Upper lobe of left lung (tissue), 4 donors: ENCODE measurements around the gene C12orf60.

Experiments
- CTCF ChIP-seq, 6 experiments: fragments of 450-650 bp in 4 of 6; fragments of 200-600 bp in 2 of 6; sonication (generic) in 2 of 6; IDR thresholded peaks; one replicate each; pipeline ENCODE4 v1.5.1; 2016 to 2019; ENCODE audit warnings: antibody characterized with exemption in 6 of 6
- EP300 ChIP-seq, 4 donors: sonication (generic); formaldehyde crosslinking; IDR thresholded peaks; one replicate each; pipeline ENCODE4 v1.5.1; 2017; ENCODE audit warnings: antibody characterized with exemption in 4 of 4, control low read depth in 2 of 4
- POLR2AphosphoS5 ChIP-seq, 2 donors: sonication (generic); formaldehyde crosslinking; IDR thresholded peaks; one replicate each; pipeline ENCODE4 v1.5.1; 2017; ENCODE audit warnings: antibody characterized with exemption in 2 of 2

GRCh38 chr12:14854586-14855183, 51.2 kb downstream of the C12orf60 start:
- TF ChIP-seq EP300 (IDR thresholded peaks at IDR 0.05) (no peak), CTCF (IDR thresholded peaks at IDR 0.05) (no peak), POLR2AphosphoS5 (IDR thresholded peaks at IDR 0.05) (no peak)
